HG03139 (cell line): ENCODE results near the gene CEMIP2.
A peak's percentile ranks its signal among the peaks of the same experiment; 100 is the strongest.

ENCODE experiments used
- ATAC-seq: cut with Tn5 transposase; IDR thresholded peaks from one replicate; pipeline ENCODE4 v1.9.1; 2021; ENCODE audit not compliant: unreplicated experiment

CEMIP2 gene

GRCh38 chr9:71655141-71655540 lies 113.2 kb downstream of the CEMIP2 start:
- ATAC-seq: no peak

GRCh38 chr9:71652480-71652879 lies 115.8 kb downstream of the CEMIP2 start:
- no peak for ATAC-seq

- no peak for ATAC-seq
Observed at GRCh38 chr9:71648453-71648852, 119.9 kb downstream of the CEMIP2 start.

GRCh38 chr9:71647094-71647591 lies 121.2 kb downstream of the CEMIP2 start:
- ATAC-seq: peak; percentile 82

- no peak for ATAC-seq
Observed at GRCh38 chr9:71646131-71646530, 122.2 kb downstream of the CEMIP2 start.

GRCh38 chr9:71644819-71645362 lies 123.4 kb downstream of the CEMIP2 start:
- no peak for ATAC-seq

GRCh38 chr9:71643330-71643729 lies 125.0 kb downstream of the CEMIP2 start:
- ATAC-seq: no peak

GRCh38 chr9:71642056-71642455 lies 126.3 kb downstream of the CEMIP2 start:
- no peak for ATAC-seq

GRCh38 chr9:71638627-71639026 lies 129.7 kb downstream of the CEMIP2 start:
- ATAC-seq: no peak

- ATAC-seq: no peak
Observed at GRCh38 chr9:71637926-71638325, 130.4 kb downstream of the CEMIP2 start.

GRCh38 chr9:71637375-71637774 lies 130.9 kb downstream of the CEMIP2 start:
- no peak for ATAC-seq

- ATAC-seq: no peak
Observed at GRCh38 chr9:71636143-71636839, 132.0 kb downstream of the CEMIP2 start.

GRCh38 chr9:71634752-71635151 lies 133.6 kb downstream of the CEMIP2 start:
- ATAC-seq: no peak
